ENCODE measurements around the gene EBF4. TPM values are rescaled to one million over a fixed set of nuclear protein-coding genes. Genes with fewer than 3 reads are reported as not detected.

The EBF4 gene
- total RNA-seq, 1 experiment from 2014 or later: 11.4 TPM

GRCh38 chr20:2760297-2760951, 67.8 kb downstream of the EBF4 start:
- no peaks in the 10 kb centered on the region for H3K79me2 ChIP-seq (ENCODE audit: insufficient read depth, low read length)
- H3K27me3 ChIP-seq (ENCODE audit: insufficient read depth, low read length): no peaks in the 10 kb centered on the region
- H3K27ac ChIP-seq (ENCODE audit: low read depth, low read length): no peak overlapping the region
- H3K4me3 ChIP-seq (replicated peaks in 1 of 2; ENCODE audit: low read depth in 1 of 2, low read length in 2 of 2): no peak overlapping the region
- ChIA-PET RAD21 (ENCODE audit: low non-redundant PET in 1 of 2, low total read pairs in 2 of 2, uncharacterized antibody in 2 of 2, unreplicated experiment in 2 of 2) (no interaction called here), CTCF (no interaction called here), POLR2A (no interaction called here)
- H3K9ac ChIP-seq (ENCODE audit: low read length): no peak overlapping the region
- no peaks in the 10 kb centered on the region for H4K20me1 ChIP-seq (ENCODE audit: insufficient read depth)
- ATAC-seq: no peak
- H3K4me2 ChIP-seq (ENCODE audit: low read length): no peak overlapping the region
- BruUV-seq (replicated peaks): no TSS peak
- no peaks in the 10 kb centered on the region for H3K36me3 ChIP-seq (ENCODE audit: control insufficient read depth in 1 of 2, insufficient read depth in 2 of 2, low read length in 2 of 2)
- H3K9me3 ChIP-seq (ENCODE audit: control insufficient read depth in 1 of 2, insufficient read depth in 1 of 2, low read depth in 1 of 2, low read length in 2 of 2): no peaks in the 10 kb centered on the region
- no peak overlapping the region for H2AFZ ChIP-seq (ENCODE audit: low read depth, low read length, poor library complexity, severe bottlenecking)
- TF ChIP-seq MAX (IDR thresholded peaks at IDR 0.05): no peak
- TF ChIP-seq ELF1 (IDR thresholded peaks at IDR 0.05; ENCODE audit: borderline replicate concordance, low read depth): no peak
- no peak for TF ChIP-seq POLR2A (IDR thresholded peaks at IDR 0.05; ENCODE audit: borderline replicate concordance, extremely low read depth, insufficient read depth, insufficient read length)
- no peak for TF ChIP-seq ZNF274 (IDR thresholded peaks at IDR 0.05; ENCODE audit: low read depth, low read length)
- TF ChIP-seq JUND (IDR thresholded peaks at IDR 0.05): no peak
- TF ChIP-seq REST (IDR thresholded peaks at IDR 0.05; ENCODE audit: low read depth): no peak
- no peak for TF ChIP-seq TCF7L2 (IDR thresholded peaks at IDR 0.05; ENCODE audit: borderline replicate concordance, extremely low read depth, insufficient read depth, insufficient read length)
- TF ChIP-seq SP1 (IDR thresholded peaks at IDR 0.05; ENCODE audit: low read depth): no peak
- no peak for TF ChIP-seq SIN3A (IDR thresholded peaks at IDR 0.05; ENCODE audit: low read depth)
- TF ChIP-seq YY1 (IDR thresholded peaks at IDR 0.05; ENCODE audit: extremely low read depth, insufficient replicate concordance, low read depth, low read length): no peak
- TF ChIP-seq ZBTB33 (IDR thresholded peaks at IDR 0.05; ENCODE audit: extremely low read depth, insufficient replicate concordance, low read length): no peak
- TF ChIP-seq RAD21 (IDR thresholded peaks at IDR 0.05; ENCODE audit: low read depth): no peak
- TF ChIP-seq CTCF (IDR thresholded peaks at IDR 0.05 in 2 of 3, conservative IDR thresholded peaks at IDR 0.05 in 1 of 3; ENCODE audit: borderline replicate concordance in 1 of 3, insufficient read depth in 1 of 3, low read depth in 2 of 3, low read length in 2 of 3): no peak
- TF ChIP-seq CEBPB (IDR thresholded peaks at IDR 0.05; ENCODE audit: low read depth): no peak
- TF ChIP-seq ATF3 (IDR thresholded peaks at IDR 0.05): no peak
- TF ChIP-seq CBX3 (IDR thresholded peaks at IDR 0.05; ENCODE audit: low read depth): no peak
- no peak for TF ChIP-seq ZFX (IDR thresholded peaks at IDR 0.05)
- no peak for TF ChIP-seq EZH2phosphoT487 (IDR thresholded peaks at IDR 0.05; ENCODE audit: borderline replicate concordance)
- intact Hi-C loops (cut with micrococcal nuclease): no loop called here
- H3K4me1 ChIP-seq (ENCODE audit: control insufficient read depth in 1 of 2, insufficient read depth in 2 of 2, low read length in 2 of 2): peaks cover 0 to 6% of the 10 kb centered on the region in 2 experiments; a peak in 2 of 4 replicates
- H3K9me2 ChIP-seq (ENCODE audit: insufficient read depth): no peaks in the 10 kb centered on the region
- no peak for DNase-seq (ENCODE audit: low read depth, low spot score)
